ENCODE data around the gene LUZP2. TPM values are rescaled to one million over a fixed set of nuclear protein-coding genes. Genes with fewer than 3 reads are reported as not detected.
"Not testable (repeated sequence)": the region's sequence is repeated elsewhere in the genome, so short reads cannot be mapped to it uniquely, and the experiment has no call there.

The LUZP2 gene
- total RNA-seq, 1 donor from 2014 or later, result 0.23 TPM

GRCh38 chr11:24886880-24887619 lies 390.2 kb downstream of the LUZP2 start:
- DNase-seq (ENCODE audit: extremely low read depth, low read depth, low spot score), result no peak

GRCh38 chr11:24890426-24890825 lies 393.6 kb downstream of the LUZP2 start:
- no peak for DNase-seq (ENCODE audit: extremely low read depth, low read depth, low spot score)

GRCh38 chr11:24891845-24892492 lies 395.1 kb downstream of the LUZP2 start:
- DNase-seq (ENCODE audit: extremely low read depth, low read depth, low spot score), result not testable (repeated sequence)

GRCh38 chr11:24896118-24896835 lies 399.4 kb downstream of the LUZP2 start:
- DNase-seq (ENCODE audit: extremely low read depth, low read depth, low spot score), result no peak

- no peak for DNase-seq (ENCODE audit: extremely low read depth, low read depth, low spot score)
Measured at GRCh38 chr11:24900514-24900913, 403.7 kb downstream of the LUZP2 start.

- DNase-seq (ENCODE audit: extremely low read depth, low read depth, low spot score), result no peak
Measured at GRCh38 chr11:24900960-24901549, 404.2 kb downstream of the LUZP2 start.

GRCh38 chr11:24903555-24903954 lies 406.7 kb downstream of the LUZP2 start:
- no peak for DNase-seq (ENCODE audit: extremely low read depth, low read depth, low spot score)

GRCh38 chr11:24925091-24925490 lies 428.2 kb downstream of the LUZP2 start:
- DNase-seq (ENCODE audit: extremely low read depth, low read depth, low spot score), result no peak

GRCh38 chr11:24932110-24933000 lies 435.5 kb downstream of the LUZP2 start:
- DNase-seq (ENCODE audit: extremely low read depth, low read depth, low spot score), result no peak

GRCh38 chr11:24934733-24935439 lies 438.0 kb downstream of the LUZP2 start:
- no peak for DNase-seq (ENCODE audit: extremely low read depth, low read depth, low spot score)

- DNase-seq (ENCODE audit: extremely low read depth, low read depth, low spot score), result no peak
Measured at GRCh38 chr11:24944891-24945290, 448.0 kb downstream of the LUZP2 start.

GRCh38 chr11:24949406-24949805 lies 452.6 kb downstream of the LUZP2 start:
- DNase-seq (ENCODE audit: extremely low read depth, low read depth, low spot score), result no peak

- no peak for DNase-seq (ENCODE audit: extremely low read depth, low read depth, low spot score)
Measured at GRCh38 chr11:24963852-24964251, 467.0 kb downstream of the LUZP2 start.

GRCh38 chr11:24965748-24966147 lies 468.9 kb downstream of the LUZP2 start:
- DNase-seq (ENCODE audit: extremely low read depth, low read depth, low spot score), result no peak

- DNase-seq (ENCODE audit: extremely low read depth, low read depth, low spot score), result not testable (repeated sequence)
Measured at GRCh38 chr11:24993903-24994302, 497.1 kb downstream of the LUZP2 start.

- DNase-seq (ENCODE audit: extremely low read depth, low read depth, low spot score), result not testable (repeated sequence)
Measured at GRCh38 chr11:24999929-25000328, 503.1 kb downstream of the LUZP2 start.

- no peak for DNase-seq (ENCODE audit: extremely low read depth, low read depth, low spot score)
Measured at GRCh38 chr11:25037431-25037830, 540.6 kb downstream of the LUZP2 start.

GRCh38 chr11:25038131-25038530 lies 541.3 kb downstream of the LUZP2 start:
- no peak for DNase-seq (ENCODE audit: extremely low read depth, low read depth, low spot score)

GRCh38 chr11:25039165-25039564 lies 542.3 kb downstream of the LUZP2 start:
- no peak for DNase-seq (ENCODE audit: extremely low read depth, low read depth, low spot score)

- DNase-seq (ENCODE audit: extremely low read depth, low read depth, low spot score), result no peak
Measured at GRCh38 chr11:25048632-25049031, 551.8 kb downstream of the LUZP2 start.
